B cell (primary cell): ENCODE results near the gene ONECUT3. TPM values are rescaled to one million over a fixed set of nuclear protein-coding genes. Genes with fewer than 3 reads are reported as not detected.
A peak's percentile ranks its signal among the peaks of the same experiment; 100 is the strongest.

Experiments
- ATAC-seq: fragments of 200-7000 bp; cut with Tn5 transposase; one replicate; pipeline ENCODE4 v1.10.0; 2021; ENCODE audit warnings: low read depth, mild to moderate bottlenecking, moderate number of reproducible peaks, moderate library complexity
- CTCF ChIA-PET: fragments of 350-600 bp; sonication (Branson Sonifier 250); formaldehyde crosslinking; loops from one replicate; lab custom pipeline; 2021; ENCODE audit warnings: antibody characterized with exemption, inconsistent platforms; lab: Charles Lee
- POLR2A ChIA-PET: fragments of 350-600 bp; sonication (Branson Sonifier 250); formaldehyde crosslinking; loops from one replicate; lab custom pipeline; 2021; ENCODE audit warnings: antibody characterized with exemption; lab: Charles Lee
- DNase-seq: peaks from one replicate; pipeline ENCODE4 v3.0.0; 2013
- H2AFZ ChIP-seq: 2 replicates; pipeline ENCODE4 v1.6.1; 2012; ENCODE audit warnings: mild to moderate bottlenecking, low read depth, low read length; ENCODE audit not compliant: insufficient read depth, poor library complexity, severe bottlenecking
- H3K27ac ChIP-seq, 2 donors: 1 replicate in 1 of 2; 2 replicates in 1 of 2; pipeline ENCODE4 v1.5.1; 2012 to 2013; ENCODE audit warnings: low read length in 2 of 2, mild to moderate bottlenecking in 2 of 2, moderate library complexity in 1 of 2
- H3K27me3 ChIP-seq, 4 experiments: fragments of 200-600 bp in 1 of 4; sonication (generic) in 1 of 4; replicated peaks in 1 of 4; 1 replicate in 2 of 4; 2 replicates in 2 of 4; pipeline versions ENCODE4 v1.6.1 to v1.7.0; 2013 to 2016; ENCODE audit warnings: low read length in 3 of 4, mild to moderate bottlenecking in 2 of 4, mixed read lengths in 1 of 4, moderate library complexity in 1 of 4; ENCODE audit not compliant: insufficient read depth in 4 of 4, control insufficient read depth in 3 of 4; ENCODE audit errors: control extremely low read depth in 1 of 4
- H3K36me3 ChIP-seq, 2 experiments: replicated peaks in 1 of 2; 1 replicate in 1 of 2; 2 replicates in 1 of 2; pipeline versions ENCODE4 v1.6.1 to v1.7.1; 2013; ENCODE audit warnings: low read length in 1 of 2; ENCODE audit not compliant: insufficient read depth in 2 of 2, control insufficient read depth in 1 of 2; ENCODE audit errors: control extremely low read depth in 1 of 2, extremely low read depth in 1 of 2
- H3K4me1 ChIP-seq, 2 donors: fragments of 200-600 bp in 1 of 2; sonication (generic) in 1 of 2; 1 replicate in 1 of 2; 2 replicates in 1 of 2; pipeline versions ENCODE4 v1.5.1 to v1.6.1; 2013 to 2017; ENCODE audit warnings: low read length in 2 of 2; ENCODE audit not compliant: control insufficient read depth in 2 of 2, insufficient read depth in 2 of 2
- H3K4me2 ChIP-seq: replicated peaks from 2 replicates; pipeline ENCODE3; 2012; ENCODE audit warnings: mild to moderate bottlenecking, low read depth, low read length; ENCODE audit not compliant: poor library complexity, severe bottlenecking
- H3K4me3 ChIP-seq, 5 experiments: fragments of 200-600 bp in 1 of 5; sonication (generic) in 1 of 5; 1 replicate in 3 of 5; 2 replicates in 2 of 5; pipeline versions ENCODE4 v1.5.1 to v1.7.0; 2011 to 2016; ENCODE audit warnings: low read length in 4 of 5, mild to moderate bottlenecking in 4 of 5, low read depth in 2 of 5, control low read depth in 1 of 5, moderate library complexity in 1 of 5; ENCODE audit not compliant: insufficient read depth in 1 of 5; ENCODE audit errors: control extremely low read depth in 1 of 5, extremely low read depth in 1 of 5
- H3K79me2 ChIP-seq: fragments of 200-600 bp; sonication (generic); one replicate; pipeline ENCODE4 v1.6.0; 2016; ENCODE audit warnings: low read length; ENCODE audit not compliant: control insufficient read depth, insufficient read depth
- H3K9ac ChIP-seq: fragments of 200-600 bp; sonication (generic); 2 replicates; pipeline ENCODE4 v1.6.1; 2017; ENCODE audit warnings: mild to moderate bottlenecking, low read length, moderate library complexity
- H3K9me3 ChIP-seq, 3 donors: one replicate each; pipeline versions ENCODE4 v1.6.1 to v1.7.1; 2013; ENCODE audit warnings: low read length in 2 of 3; ENCODE audit not compliant: control insufficient read depth in 2 of 3, insufficient read depth in 1 of 3; ENCODE audit errors: control extremely low read depth in 1 of 3
- H4K20me1 ChIP-seq: 2 replicates; pipeline ENCODE4 v1.6.0; 2012; ENCODE audit warnings: mild to moderate bottlenecking, low read length; ENCODE audit not compliant: insufficient read depth, control insufficient read depth, poor library complexity, severe bottlenecking
- H3K27ac Mint-ChIP-seq: one replicate; pipeline ENCODE4 v1.8.0; 2021; ENCODE audit warnings: mixed read lengths
- H3K27me3 Mint-ChIP-seq: one replicate; pipeline ENCODE4 v1.8.0; 2021; ENCODE audit warnings: mixed read lengths
- H3K4me1 Mint-ChIP-seq: one replicate; pipeline ENCODE4 v1.8.0; 2021; ENCODE audit warnings: mixed read lengths
- H3K4me3 Mint-ChIP-seq: one replicate; pipeline ENCODE4 v1.8.0; 2021; ENCODE audit warnings: mixed read lengths
- H3K9me3 Mint-ChIP-seq: one replicate; pipeline ENCODE4 v1.8.0; 2022; ENCODE audit warnings: mixed read lengths; ENCODE audit not compliant: insufficient read depth
- EZH2 ChIP-seq: IDR thresholded peaks from 2 replicates; pipeline ENCODE4 v1.6.1; 2012; ENCODE audit warnings: borderline replicate concordance, low read depth, mild to moderate bottlenecking, moderate library complexity, low read length; ENCODE audit not compliant: insufficient read depth, poor library complexity, severe bottlenecking
- WGBS: methylation state at CpG from one replicate; pipeline ENCODE4 v1.1.5; 2013; ENCODE audit warnings: missing lambda C conversion rate; ENCODE audit not compliant: insufficient coverage; 5-methylcytosine and 5-hydroxymethylcytosine counted together
- intact Hi-C: fragments of 100-400 bp; cut with micrococcal nuclease; formaldehyde crosslinking; loops from one replicate; pipeline ENCODE4 v1.10.0; 2022
- polyA plus RNA-seq: library from polyadenylated mRNA; depleted of rRNA; stranded (reverse); fragments of >200 nt; gene quantifications from 2 replicates; pipeline ENCODE4 v1.2.3, GENCODE V29; 2012
- total RNA-seq, 2 donors: library from RNA; stranded (reverse); fragments of 120-200 nt in 1 of 2; gene quantifications; 1 replicate in 1 of 2; 2 replicates in 1 of 2; pipeline versions ENCODE4 v1.2.3 to v1.2.4, GENCODE V29; 2013 to 2022
- TF ChIP-seq, protein P1 (sequence below): fragments of 200-600 bp; IDR thresholded peaks from one replicate; pipeline ENCODE4 v1.8.0; 2022; ENCODE audit warnings: antibody characterized with exemption, mild to moderate bottlenecking

Gene ONECUT3
- total and polyA plus RNA-seq, 2 donors (not counting 1 experiment from before 2014, with no cell fraction given) = not detected

DNA sequence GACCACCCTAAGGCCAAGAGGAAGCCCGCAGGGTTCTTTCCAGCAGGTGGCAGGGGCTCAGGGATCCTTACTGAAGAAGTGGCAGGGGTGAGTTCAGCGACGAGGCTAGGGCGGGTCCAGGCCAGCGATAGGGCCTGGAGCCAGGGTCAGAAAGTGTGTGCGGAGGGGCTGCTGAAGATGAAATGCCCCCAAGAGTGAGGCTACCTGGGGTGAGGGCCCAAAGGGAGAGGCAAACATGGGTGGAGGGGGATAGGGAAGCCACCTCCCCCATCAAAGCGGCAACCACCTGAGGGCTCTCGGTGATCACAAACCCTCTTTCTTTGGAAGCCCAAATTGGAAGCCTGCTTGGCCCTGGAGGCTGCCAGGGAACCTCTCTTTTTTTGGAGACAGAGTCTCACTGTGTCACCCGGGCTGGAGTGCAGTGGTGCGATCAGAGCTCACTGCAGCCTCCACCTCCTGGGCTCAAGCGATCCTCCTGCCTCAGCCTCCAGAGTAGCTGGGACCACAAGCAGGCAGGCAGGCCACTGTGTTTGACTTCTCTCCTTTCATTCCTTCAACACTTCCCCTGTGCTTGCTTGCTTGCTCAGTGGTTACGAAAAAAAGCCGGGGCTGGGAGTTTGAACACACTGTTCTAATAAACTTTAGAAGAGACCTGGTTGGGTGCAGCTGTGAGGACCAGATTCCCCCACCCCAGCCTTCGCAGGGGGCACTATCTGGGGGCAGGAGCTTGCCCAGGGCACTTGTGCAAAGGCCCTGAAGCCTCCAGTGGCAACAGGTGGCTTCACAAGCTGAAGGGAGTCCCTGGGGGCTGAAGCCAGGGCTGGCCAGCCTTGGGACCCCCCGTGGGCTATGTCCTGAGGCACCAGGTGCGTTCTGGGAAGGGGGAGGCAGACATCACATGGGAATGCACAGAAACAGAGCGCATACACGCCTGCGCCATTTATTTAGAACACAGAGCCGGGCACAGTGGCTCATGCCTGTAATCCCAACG lies 60.2 kb downstream of the ONECUT3 start:
- peak overlapping the region; percentile 35 to 73 (median 61) for H3K4me3 ChIP-seq
- Mint-ChIP-seq H3K4me3 (peak overlapping the region; percentile 97), H3K27me3 (no peaks in the 10 kb centered on the region), H3K4me1 (peaks cover 12% of the 10 kb centered on the region), H3K9me3 (no peaks in the 10 kb centered on the region), H3K27ac (peak overlapping the region; percentile 87)
- ATAC-seq (no peak), DNase-seq (no peak)
- no peaks in the 10 kb centered on the region for H3K27me3 ChIP-seq
- 61% methylated on average over 17 of the region's 21 CpGs for WGBS
- CTCF ChIA-PET = interaction anchor here (0.7 to 1.5 kb wide), 3 partner anchors 13 to 268 kb away, joined by 3 to 7 read pairs (median 3); no protein-coding TSS in a partner anchor
- peaks cover 25% of the 10 kb centered on the region for H4K20me1 ChIP-seq
- POLR2A ChIA-PET = no interaction called here
- peaks cover 0 to 5% (median 0%) of the 10 kb centered on the region in 3 donors for H3K9me3 ChIP-seq
- intact Hi-C loops = loop anchor here (5.0 kb wide), 1 partner anchor 614 kb away; the partner anchor contains the start of gene TIMM13
- peaks cover 9 to 19% of the 10 kb centered on the region in 2 donors for H3K4me1 ChIP-seq
- H2AFZ ChIP-seq = peak overlapping the region; percentile 98
- H3K79me2 ChIP-seq = no peaks in the 10 kb centered on the region
- no peak for TF ChIP-seq EZH2
- TF ChIP-seq, protein P1, sequence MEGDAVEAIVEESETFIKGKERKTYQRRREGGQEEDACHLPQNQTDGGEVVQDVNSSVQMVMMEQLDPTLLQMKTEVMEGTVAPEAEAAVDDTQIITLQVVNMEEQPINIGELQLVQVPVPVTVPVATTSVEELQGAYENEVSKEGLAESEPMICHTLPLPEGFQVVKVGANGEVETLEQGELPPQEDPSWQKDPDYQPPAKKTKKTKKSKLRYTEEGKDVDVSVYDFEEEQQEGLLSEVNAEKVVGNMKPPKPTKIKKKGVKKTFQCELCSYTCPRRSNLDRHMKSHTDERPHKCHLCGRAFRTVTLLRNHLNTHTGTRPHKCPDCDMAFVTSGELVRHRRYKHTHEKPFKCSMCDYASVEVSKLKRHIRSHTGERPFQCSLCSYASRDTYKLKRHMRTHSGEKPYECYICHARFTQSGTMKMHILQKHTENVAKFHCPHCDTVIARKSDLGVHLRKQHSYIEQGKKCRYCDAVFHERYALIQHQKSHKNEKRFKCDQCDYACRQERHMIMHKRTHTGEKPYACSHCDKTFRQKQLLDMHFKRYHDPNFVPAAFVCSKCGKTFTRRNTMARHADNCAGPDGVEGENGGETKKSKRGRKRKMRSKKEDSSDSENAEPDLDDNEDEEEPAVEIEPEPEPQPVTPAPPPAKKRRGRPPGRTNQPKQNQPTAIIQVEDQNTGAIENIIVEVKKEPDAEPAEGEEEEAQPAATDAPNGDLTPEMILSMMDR = peak; percentile 3
- H3K27ac ChIP-seq = peak overlapping the region in 1 of 2 donors; percentile 0
- peak overlapping the region; percentile 99 for H3K4me2 ChIP-seq
- peak overlapping the region; percentile 70 for H3K9ac ChIP-seq
- H3K36me3 ChIP-seq = peaks cover 0 to 29% of the 10 kb centered on the region in 2 experiments
